ENCODE results near the gene MSI2.

The MSI2 gene

GRCh38 chr17:57352665-57353175, 96.4 kb downstream of the MSI2 start:
- TF ChIP-seq ARNT (IDR thresholded peaks at IDR 0.05) (no peak), CTBP1 (IDR thresholded peaks at IDR 0.05; ENCODE audit: borderline replicate concordance) (no peak)
- POLR2A ChIA-PET: no interaction called here
- no peak for DNase-seq (ENCODE audit: extremely low spot score)
- CTCF ChIA-PET: no interaction called here

GRCh38 chr17:57354673-57355072, 98.3 kb downstream of the MSI2 start:
- TF ChIP-seq FOXM1 (IDR thresholded peaks at IDR 0.05; ENCODE audit: borderline replicate concordance) (no peak), ELF4 (IDR thresholded peaks at IDR 0.05) (no peak), SUZ12 (IDR thresholded peaks at IDR 0.05) (no peak), NFRKB (IDR thresholded peaks at IDR 0.05) (no peak), FOXA1 (IDR thresholded peaks at IDR 0.05) (no peak), CTBP1 (IDR thresholded peaks at IDR 0.05; ENCODE audit: borderline replicate concordance) (no peak), FOXK2 (IDR thresholded peaks at IDR 0.05) (no peak), ARNT (IDR thresholded peaks at IDR 0.05) (no peak), ZNF384 (IDR thresholded peaks at IDR 0.05) (no peak), LEF1 (IDR thresholded peaks at IDR 0.05; ENCODE audit: borderline replicate concordance) (no peak), HDGF (IDR thresholded peaks at IDR 0.05; ENCODE audit: borderline replicate concordance) (no peak), BHLHE40 (IDR thresholded peaks at IDR 0.05; ENCODE audit: borderline replicate concordance) (no peak), TARDBP (IDR thresholded peaks at IDR 0.05) (no peak)
- TF ChIP-seq, protein P1, sequence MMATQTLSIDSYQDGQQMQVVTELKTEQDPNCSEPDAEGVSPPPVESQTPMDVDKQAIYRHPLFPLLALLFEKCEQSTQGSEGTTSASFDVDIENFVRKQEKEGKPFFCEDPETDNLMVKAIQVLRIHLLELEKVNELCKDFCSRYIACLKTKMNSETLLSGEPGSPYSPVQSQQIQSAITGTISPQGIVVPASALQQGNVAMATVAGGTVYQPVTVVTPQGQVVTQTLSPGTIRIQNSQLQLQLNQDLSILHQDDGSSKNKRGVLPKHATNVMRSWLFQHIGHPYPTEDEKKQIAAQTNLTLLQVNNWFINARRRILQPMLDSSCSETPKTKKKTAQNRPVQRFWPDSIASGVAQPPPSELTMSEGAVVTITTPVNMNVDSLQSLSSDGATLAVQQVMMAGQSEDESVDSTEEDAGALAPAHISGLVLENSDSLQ (IDR thresholded peaks at IDR 0.05): no peak
- CTCF ChIA-PET: no interaction called here
- no peak for DNase-seq (ENCODE audit: extremely low spot score)
- POLR2A ChIA-PET: interaction anchor here (0.6 kb wide), 1 partner anchor 68 kb away, joined by 3 read pairs; no protein-coding TSS in a partner anchor

GRCh38 chr17:57355090-57355859, 99.0 kb downstream of the MSI2 start:
- no peak for DNase-seq (ENCODE audit: extremely low spot score)
- POLR2A ChIA-PET: interaction anchor here (0.6 kb wide), 1 partner anchor 67 kb away, joined by 3 read pairs; no protein-coding TSS in a partner anchor
- TF ChIP-seq FOXM1 (IDR thresholded peaks at IDR 0.05; ENCODE audit: borderline replicate concordance) (no peak), FOXK2 (IDR thresholded peaks at IDR 0.05) (no peak), ZNF384 (IDR thresholded peaks at IDR 0.05) (no peak), SUZ12 (IDR thresholded peaks at IDR 0.05) (no peak), SP1 (IDR thresholded peaks at IDR 0.05) (no peak), FOXA1 (IDR thresholded peaks at IDR 0.05) (no peak), CTBP1 (IDR thresholded peaks at IDR 0.05; ENCODE audit: borderline replicate concordance) (no peak), TARDBP (IDR thresholded peaks at IDR 0.05) (no peak), ARNT (IDR thresholded peaks at IDR 0.05) (no peak), HDGF (IDR thresholded peaks at IDR 0.05; ENCODE audit: borderline replicate concordance) (no peak), BHLHE40 (IDR thresholded peaks at IDR 0.05; ENCODE audit: borderline replicate concordance) (no peak), ELF4 (IDR thresholded peaks at IDR 0.05) (no peak)
- TF ChIP-seq, protein P1 (IDR thresholded peaks at IDR 0.05): no peak
- CTCF ChIA-PET: no interaction called here

DNA sequence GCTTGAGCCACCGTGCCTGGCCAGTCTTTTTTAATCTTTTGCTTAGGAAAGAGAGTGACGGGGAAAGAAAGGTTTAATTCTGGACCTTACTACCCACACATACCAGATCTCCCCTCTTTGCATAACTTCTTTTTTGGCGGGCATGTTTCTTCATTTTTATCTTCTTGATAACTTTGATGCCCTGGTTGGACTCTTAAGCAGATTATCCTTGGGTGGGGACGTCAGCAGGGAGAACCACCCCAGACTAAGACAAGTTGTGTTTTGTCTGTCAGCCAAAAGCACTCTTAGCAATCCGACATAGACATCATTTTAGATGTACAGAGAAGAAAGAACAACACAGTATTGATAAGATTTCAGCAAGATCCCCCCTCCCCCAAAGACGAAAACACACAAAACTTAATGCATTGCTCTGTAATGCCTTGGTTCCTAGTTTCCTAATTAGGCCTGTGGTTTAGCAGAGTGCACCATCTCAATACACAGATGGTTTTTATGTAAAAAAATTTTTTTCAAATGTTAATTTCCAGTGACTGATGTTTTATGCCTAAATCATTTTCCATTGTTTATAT, 99.9 kb downstream of the MSI2 start:
- ChIA-PET CTCF (no interaction called here), POLR2A (no interaction called here)
- no peak for TF ChIP-seq LEF1 (IDR thresholded peaks at IDR 0.05; ENCODE audit: borderline replicate concordance)
- no peak for TF ChIP-seq ELF4 (IDR thresholded peaks at IDR 0.05)
- no peak for TF ChIP-seq NFRKB (IDR thresholded peaks at IDR 0.05)
- TF ChIP-seq SP1 (IDR thresholded peaks at IDR 0.05): no peak
- TF ChIP-seq FOXA1 (IDR thresholded peaks at IDR 0.05): no peak
- TF ChIP-seq HDGF (IDR thresholded peaks at IDR 0.05; ENCODE audit: borderline replicate concordance): no peak
- TF ChIP-seq CTBP1 (IDR thresholded peaks at IDR 0.05; ENCODE audit: borderline replicate concordance): no peak
- TF ChIP-seq FOXK2 (IDR thresholded peaks at IDR 0.05): no peak
- no peak for TF ChIP-seq TARDBP (IDR thresholded peaks at IDR 0.05)
- no peak for TF ChIP-seq SUZ12 (IDR thresholded peaks at IDR 0.05)
- TF ChIP-seq FOXM1 (IDR thresholded peaks at IDR 0.05; ENCODE audit: borderline replicate concordance): no peak
- no peak for TF ChIP-seq L3MBTL2 (conservative IDR thresholded peaks at IDR 0.05)
- no peak for TF ChIP-seq ZNF384 (IDR thresholded peaks at IDR 0.05)
- TF ChIP-seq ARNT (IDR thresholded peaks at IDR 0.05): no peak
- TF ChIP-seq, protein P1 (IDR thresholded peaks at IDR 0.05): no peak
- TF ChIP-seq BHLHE40 (IDR thresholded peaks at IDR 0.05; ENCODE audit: borderline replicate concordance): no peak
- DNase-seq (ENCODE audit: extremely low spot score): no peak

- DNase-seq (ENCODE audit: extremely low spot score): no peak
- CTCF ChIA-PET: interaction anchor here (0.7 kb wide), 1 partner anchor 56 kb away, joined by 3 read pairs; no protein-coding TSS in a partner anchor
- TF ChIP-seq, protein P1 (IDR thresholded peaks at IDR 0.05): no peak
- no peak for TF ChIP-seq CTBP1 (IDR thresholded peaks at IDR 0.05; ENCODE audit: borderline replicate concordance)
- TF ChIP-seq L3MBTL2 (conservative IDR thresholded peaks at IDR 0.05): no peak
- no peak for TF ChIP-seq BHLHE40 (IDR thresholded peaks at IDR 0.05; ENCODE audit: borderline replicate concordance)
- no peak for TF ChIP-seq FOXA1 (IDR thresholded peaks at IDR 0.05)
- TF ChIP-seq TARDBP (IDR thresholded peaks at IDR 0.05): no peak
- POLR2A ChIA-PET: no interaction called here
Observed at GRCh38 chr17:57356719-57357391, 100.5 kb downstream of the MSI2 start.

Measured in HEK293T (cell line).